Stimulated activated CD8-positive, alpha-beta memory T cell treated with anti-CD3 and anti-CD28 coated beads, Interleukin-4, amount 100 ng/mL, for 48 hours (primary cell): Measurements from ENCODE around the gene TM9SF3.

Experiments used
- DNase-seq: peaks from one replicate; pipeline ENCODE4 v3.0.0-alpha.2; 2020

The TM9SF3 gene

DNA sequence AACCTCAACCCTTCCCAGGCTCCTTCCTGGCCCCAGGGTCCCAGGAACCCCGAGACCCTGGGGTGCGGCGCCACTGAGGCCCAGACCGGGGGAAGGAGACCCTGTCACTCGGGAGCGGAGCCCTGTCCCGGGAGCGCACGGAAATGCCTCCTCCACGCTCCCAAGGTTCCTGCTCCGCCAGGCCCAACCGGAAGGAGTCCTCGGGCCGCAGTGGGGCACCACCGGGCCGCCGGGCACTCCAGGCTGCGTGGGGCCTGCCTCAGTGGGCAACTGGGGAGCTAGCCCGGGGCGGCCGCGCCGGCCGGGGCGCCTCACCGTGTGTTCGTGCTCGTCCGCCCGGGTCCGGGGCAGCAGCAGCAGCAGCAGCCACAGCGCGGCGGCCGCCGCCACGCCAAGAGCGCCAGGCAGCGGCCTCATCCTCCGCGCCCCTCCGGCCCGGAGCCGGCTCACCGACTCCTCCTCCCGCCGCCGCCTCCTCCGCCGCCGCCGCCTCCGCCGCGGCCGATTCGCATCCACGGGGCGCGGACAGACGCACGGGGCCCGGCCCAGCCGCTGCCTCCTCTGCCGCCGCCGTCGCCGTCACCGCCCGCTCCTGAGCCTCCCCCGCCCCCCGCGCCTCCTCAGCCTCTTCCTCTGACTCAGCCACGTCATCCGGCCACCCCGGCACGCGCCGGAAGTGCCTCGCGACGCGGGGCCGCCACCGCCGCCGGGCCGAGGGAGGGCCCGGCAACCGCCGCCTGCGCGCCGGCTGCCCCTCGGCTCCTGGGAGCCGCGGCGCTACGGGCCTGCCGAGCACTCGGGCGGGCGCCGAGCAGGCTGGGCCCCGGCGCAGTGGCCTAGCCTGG lies at the start of gene TM9SF3:
TSS of gene TM9SF3 (minus strand) at position 594 of the 845 bp plus-strand sequence. CDS start at position 417, 177 bp downstream.
- peak; percentile 92 for DNase-seq

DNA sequence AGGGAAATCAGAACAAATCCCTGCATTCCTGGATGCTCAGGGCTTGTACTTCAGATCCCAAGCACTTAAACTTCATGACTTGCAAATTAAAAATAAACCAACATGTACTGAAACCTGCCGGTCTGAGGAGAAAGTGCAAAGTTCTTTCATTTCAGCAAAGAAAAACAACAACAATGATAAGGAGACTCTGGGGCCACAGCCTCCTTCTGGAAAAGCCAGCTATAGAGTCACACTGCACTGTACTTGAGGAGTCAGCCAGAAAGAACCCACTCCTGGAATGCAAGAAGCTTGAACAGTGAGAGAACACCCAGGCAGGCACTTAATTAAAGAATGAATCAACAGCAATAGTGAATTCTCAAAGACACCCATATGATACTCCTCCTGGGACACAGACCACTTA lies 49.7 kb upstream of the TM9SF3 start:
- no peak for DNase-seq

DNA sequence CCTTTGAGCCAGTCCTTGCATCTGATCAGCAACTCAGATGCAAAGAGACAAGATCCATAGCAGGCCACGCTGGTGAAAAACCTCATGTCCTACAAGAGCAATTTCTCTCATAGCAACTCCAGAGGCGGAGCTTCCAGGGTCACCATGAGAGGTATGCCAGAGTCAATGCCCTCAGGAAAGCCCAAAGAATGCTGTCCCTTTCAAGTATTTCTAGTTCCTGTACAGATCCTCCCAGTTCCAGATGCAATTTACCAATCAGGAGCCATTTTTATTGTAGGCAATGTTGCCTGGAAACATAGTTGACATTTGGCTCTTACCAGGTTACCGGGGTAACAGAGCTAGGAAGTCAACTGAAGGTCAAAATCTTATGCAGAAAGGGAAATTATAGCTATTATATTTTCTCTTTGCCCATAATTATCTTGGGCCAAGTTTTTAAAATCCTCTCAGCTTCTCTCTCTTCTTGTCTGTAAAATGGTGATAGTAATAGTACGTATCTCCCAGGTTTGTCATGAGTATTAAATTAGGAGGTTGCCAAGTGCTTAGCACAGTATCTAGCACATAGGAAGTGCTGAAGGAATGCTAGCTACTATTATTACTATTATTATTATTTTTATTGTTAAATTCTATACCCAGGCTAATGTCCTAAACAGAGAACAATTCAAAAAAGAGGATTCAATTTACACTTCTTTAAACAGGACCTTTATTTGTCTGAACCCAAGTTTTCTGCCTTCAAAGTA lies 46.3 kb upstream of the TM9SF3 start:
- no peak for DNase-seq

DNA sequence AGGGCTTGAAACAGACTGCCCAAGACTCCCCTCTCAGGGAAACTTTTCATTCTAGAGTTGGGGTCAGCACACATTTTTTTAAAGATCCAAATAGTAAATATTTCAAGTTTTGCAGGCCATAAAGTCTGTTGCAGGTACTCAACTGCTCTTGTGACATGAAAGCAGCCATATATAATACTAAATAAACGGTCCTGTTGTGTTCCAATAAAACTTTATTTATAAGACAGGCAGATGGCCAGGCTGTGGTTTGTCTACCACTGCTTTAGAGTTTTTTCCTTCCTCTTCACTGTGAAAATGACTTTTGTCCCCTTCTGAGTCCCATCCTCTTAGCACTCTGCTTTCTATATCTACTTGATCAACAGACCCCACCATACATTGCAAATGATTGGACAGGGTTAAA lies 40.5 kb upstream of the TM9SF3 start:
- no peak for DNase-seq

DNA sequence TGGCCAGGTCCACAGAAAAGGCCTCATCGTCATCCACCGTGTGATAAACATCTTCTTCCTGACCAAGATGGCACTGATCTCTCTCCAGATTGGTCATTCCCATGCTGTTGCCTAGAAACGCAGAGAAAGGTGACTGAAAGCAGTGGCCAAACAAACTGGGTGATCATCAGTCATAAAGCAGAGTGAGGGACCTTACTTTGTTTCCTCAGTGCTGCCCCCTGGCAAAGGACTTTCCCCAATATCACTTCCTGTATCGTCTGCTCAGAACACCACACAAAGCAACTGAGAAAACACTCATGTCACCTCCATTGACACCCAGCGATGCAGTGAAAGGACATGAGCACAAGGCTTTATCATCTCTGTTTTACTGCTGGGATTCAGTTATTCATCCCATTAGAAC lies 40.0 kb upstream of the TM9SF3 start:
- DNase-seq, result no peak

DNA sequence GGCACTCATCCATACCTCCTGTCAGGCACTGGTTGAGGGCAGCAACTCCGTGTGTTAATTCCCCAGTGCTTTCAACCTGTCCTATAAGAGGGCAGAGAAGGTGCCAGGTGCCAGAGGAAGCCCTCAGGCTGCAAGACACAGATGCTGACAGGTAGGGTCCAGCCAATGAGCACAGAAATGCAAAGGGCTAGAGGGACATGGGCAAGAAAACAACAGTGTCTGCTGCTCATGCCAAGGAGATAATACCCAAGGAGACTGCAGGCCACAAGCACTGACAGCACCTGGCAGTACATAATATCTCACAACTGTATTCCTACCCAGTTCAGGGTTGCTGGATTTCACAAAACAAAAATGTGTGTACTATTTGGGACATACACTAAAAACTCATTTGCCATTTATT lies 38.4 kb upstream of the TM9SF3 start:
- no peak for DNase-seq

DNA sequence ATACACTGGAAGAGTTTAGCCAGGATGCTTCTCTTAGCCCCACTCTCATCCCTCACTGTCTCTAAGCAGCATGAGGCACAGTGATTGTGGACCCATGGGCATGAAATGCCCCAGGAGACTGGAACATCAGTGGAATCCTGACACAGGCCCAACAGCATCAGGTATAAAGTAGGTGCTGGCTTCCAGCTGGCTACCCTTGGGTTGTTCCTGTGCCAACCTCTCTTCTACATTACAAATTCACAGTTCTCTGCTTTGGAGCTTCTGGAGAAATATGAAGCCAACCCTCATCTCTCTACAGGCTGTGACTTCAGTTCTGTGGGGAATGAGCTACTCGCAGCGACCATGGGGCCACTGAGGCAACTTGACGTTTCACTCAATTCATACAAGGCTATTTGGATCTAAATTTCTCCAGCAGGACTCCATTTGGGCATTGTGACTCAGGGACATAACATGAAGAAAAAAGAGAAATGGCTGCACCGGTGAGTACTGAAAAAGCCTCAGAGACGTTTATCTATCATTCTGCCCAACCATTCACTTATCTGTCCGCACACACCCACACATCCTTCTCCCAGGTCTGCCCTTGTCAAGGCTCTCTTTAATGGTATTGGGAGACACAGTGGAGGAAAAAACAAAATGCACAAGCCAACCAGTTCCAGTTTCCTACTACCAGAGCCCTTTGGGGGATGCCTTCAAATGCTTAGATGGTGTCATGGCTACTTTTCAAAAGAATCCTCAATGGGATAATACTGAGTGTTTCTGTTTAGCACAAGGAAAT lies 35.4 kb upstream of the TM9SF3 start:
- no peak for DNase-seq

DNA sequence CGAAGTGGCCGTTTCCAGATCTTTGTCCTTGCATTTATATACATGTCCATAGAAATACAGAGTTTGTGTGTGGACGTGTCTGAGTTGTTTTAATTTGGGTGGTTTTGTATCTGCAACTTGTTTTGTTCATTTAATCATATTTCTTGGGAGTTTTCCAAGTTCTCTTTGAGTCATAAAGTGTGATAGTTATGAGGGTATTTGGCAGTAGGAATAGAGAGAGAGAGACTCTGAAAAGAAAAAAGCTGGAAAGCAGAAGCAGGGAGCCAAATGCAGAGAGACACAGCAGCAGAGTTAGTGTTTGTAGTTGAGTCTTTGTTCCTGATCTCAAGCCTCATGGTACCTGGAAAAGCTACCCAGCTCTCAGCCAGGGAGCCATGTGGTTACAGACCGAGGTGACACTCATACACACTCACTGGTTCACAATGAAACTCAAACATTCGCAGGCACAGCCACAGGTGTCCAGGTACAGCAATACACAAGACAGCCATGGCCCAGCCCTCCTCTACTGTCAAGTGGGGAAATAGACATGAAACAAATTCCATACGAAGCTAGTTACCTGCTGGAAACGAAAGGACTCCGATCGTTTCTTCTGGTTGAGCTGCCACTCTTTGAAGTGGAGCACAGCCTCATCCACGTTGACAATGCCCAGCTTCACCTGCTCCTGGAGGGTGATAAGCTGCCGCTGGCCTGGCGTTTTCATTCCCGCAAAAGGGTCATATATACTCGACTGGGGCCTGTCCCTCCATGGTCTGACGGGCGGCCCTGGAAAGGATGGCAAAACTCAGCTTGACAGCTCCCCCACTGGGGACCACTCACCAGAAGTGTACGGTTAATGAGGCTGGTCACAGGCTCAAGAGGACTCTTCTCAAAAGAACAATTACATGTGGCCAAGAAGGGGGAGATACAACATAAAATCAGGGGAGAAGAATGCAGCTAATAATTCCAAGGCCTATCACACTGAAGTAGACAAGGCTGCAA lies 33.3 kb upstream of the TM9SF3 start:
- no peak for DNase-seq

DNA sequence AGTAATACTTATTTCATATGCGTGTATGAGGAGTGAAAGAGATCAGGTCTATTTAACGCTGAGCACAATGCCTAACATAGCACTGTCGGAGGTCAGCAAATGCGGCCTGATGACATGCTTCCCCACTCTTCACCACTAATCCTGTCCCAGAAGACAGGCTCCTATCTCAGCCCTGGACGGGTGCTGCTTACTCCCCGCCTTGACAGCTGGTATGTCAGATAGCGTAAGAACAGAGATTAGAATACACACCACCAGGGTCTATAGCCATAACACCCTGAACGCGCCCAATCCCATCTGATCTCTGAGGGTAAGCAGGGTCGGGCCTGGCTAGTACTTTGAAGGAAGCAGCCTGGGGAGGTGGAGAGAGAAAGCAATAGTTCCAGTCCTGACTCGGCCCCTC lies 32.3 kb upstream of the TM9SF3 start:
- no peak for DNase-seq

DNA sequence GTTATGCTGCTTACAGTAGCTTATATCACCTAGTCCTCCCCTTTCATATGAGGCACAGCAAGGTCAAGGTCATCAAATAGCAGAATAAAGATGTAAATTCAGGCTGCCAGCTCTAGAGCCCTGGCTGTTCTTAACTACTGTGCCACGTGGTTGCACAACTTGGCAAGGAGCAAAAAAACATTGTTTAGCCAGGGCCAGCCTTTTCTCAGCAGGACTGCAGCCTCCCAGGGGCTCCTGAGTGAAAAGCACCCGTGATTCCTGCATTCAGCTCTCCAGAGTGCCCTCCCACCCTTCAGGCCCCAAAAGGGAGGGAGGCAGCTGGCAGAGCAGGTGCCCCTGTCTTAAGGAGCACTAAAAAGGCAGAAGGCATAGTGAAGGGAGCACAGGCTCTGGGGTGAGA lies 31.8 kb upstream of the TM9SF3 start:
- no peak for DNase-seq

DNA sequence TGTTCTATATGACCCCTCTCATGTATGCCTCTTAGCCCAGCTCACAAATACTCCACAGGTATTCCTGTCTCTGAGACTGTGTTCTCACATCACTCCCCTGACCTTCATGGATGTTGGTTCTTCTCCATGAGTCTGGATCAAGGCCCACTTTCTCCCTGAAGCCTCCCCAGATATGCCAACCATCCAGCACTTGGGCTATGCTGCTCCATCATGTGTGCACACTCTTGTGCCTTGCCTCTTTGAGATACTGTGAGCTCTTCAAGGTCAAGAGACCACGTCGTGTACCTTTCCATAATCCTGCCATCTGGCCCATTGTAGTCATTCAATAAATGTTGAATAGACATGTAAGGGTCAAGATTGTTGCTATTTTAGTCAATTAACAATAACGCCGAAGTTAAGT lies 30.1 kb upstream of the TM9SF3 start:
- no peak for DNase-seq

DNA sequence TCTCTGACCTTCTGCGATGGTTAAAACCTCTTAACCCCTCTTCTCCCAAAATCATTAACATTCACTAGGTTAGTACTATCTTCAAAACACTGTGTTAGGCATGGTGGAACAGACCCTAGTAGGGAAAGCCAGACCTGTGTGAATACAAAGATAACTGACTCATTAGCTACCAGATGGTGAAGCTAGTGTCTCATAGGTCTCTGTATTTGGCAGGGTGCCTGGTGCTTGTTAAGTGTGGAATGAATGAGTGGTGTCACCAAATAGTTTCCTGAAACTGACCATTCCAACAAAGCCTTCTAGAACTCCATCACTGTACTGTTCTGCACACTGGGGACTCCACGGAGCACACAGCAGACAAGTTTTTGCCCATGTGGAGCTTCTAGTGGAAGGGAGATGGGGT lies 27.7 kb upstream of the TM9SF3 start:
- no peak for DNase-seq

DNA sequence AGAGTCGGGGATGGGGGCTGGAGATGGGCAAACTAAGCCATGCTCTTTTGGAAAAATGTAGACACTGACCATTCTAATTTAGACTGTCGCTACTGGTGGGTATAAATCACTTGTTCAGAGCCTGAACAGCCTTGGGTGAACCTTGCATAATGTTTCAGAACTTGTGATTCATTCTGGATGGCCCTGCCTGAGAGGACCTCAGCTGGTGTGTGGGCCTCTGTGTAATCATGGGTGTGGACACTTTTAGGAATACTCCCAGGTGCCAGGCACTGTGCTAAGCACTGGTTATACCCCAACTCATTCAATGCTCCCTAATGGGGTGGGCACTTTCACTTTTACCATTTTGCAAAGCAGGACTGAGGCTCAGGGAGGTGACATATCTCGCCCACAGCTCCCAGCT lies 26.8 kb upstream of the TM9SF3 start:
- DNase-seq, result no peak

DNA sequence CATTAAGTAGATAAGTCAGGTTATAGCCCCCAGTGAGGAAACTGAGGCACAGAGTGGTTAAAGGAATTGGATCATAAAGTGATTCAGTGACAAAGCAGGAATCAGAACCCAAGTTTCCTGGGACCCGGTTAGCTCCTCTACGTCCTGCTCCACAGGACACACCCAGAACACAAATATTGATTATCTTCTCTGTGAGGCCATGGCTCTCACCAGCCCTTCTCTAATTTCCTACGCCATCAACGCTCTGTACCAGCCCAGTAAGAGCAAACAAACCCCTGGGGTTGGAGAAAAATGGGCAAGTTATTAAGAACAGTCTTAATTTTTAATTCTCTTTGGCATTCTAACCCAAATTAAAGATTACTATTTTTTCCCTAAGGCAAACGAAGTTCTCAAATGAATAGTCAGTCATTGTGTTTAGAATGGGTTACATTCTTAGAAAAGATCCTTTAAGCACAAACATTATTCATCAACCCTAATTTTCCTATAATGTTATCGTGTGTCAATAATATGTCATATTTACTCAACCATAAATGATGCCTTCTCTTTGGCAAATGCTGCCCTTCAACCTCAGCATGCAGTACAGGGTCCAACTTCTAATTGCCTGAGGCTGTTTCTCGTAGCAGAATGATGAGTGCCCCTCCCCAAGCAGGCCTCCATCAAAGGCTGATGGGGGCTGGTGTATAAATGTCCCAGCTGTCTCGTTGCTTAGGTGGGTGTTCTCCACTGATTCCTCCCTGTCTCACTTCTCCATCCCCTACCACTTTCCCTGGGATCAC lies 25.4 kb upstream of the TM9SF3 start:
- no peak for DNase-seq

DNA sequence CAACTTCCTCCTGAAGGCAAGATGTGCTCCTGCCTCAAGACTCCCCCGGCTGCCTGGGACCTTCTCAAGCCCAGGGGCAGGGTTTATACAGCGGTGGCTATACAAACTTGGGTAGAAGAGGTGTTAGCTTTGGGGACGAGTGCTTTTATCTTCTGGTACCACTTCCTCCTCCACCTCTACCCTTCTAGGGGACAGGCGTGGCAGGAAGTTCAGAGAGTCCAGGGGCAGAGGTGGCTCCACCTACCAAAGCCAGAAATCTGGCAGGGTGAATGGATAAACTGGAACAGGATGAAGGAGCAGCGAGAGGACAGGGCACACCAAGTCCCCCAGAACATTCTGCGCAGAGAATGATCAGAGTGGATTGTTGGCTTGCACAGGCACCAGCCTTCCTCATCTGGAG lies 24.0 kb upstream of the TM9SF3 start:
- no peak for DNase-seq

DNA sequence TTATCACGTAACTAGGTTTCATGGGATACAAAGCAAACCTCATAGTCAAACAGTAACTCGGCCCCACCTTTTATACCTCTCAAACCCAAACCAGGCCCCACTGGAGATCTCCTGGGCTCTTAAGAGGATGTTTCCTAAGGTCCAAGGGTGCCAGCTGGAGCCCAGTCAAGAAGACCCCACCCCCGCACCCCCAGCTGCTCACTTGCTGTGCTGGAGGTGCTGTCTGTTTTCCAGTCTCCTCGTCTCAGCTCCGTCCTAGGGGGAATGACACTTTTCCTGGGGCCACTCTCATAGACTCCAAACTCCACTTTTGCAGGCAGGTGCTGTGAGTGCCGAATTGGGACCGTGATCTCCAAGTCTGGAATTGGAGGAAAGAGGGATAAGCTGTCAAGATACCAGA lies 22.7 kb upstream of the TM9SF3 start:
- no peak for DNase-seq

DNA sequence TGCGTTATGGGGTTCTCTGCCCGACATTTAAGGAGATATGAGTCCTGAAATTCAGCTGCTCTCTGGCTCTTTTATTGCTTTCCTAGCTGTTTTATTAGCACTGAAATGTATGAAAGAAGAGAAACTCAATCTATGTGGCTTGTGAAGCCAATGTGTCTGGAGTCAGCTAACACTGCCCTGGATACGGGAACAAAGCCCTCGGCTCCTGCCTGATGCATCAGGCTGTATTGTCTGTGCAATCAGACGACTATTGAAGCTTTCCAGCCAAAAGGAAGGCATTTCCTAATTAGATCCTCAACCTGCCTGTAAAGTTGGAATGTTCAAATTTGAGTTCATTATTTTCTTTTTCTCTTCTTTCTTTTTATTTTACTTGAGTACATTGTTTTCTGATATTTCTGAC lies 22.0 kb upstream of the TM9SF3 start:
- DNase-seq, result no peak

DNA sequence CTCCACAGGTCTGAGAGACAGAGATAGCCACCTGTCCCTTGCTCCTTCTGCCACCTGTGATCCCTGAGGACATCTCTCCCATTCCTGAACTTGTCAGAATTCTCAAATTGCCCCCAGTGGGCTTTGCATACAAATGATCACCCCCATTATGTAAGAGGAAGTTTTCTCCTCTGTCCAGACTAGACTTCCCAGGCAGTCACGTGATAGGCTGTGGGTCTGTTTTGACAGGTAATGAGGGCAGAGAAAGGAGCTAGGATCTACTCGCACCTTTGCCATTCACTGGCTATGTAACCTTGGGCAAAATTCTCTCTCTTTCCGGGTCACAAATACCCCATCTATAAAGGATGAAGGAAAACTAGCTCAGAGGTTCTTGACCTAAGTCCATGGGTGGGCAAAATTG lies 21.4 kb upstream of the TM9SF3 start:
- DNase-seq, result no peak

DNA sequence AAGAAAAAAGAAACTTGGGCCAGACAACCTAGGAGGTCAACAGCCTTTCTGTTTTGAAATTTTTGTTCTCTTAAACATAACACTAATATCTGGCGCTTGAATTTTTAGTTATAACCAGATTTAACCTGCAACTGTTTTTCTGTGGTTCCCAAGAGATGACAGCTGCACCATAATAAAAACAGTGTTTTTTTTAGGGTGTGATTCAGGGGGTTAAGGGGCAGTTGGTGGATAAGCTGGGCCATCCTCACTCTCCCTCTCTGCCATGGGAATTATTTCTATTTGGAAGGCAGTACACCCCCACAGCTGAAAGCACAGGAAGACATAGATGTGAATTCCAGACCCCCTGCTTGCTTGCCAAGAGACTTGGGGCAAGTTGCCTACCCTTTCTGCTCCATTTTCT lies 20.1 kb upstream of the TM9SF3 start:
- no peak for DNase-seq

DNA sequence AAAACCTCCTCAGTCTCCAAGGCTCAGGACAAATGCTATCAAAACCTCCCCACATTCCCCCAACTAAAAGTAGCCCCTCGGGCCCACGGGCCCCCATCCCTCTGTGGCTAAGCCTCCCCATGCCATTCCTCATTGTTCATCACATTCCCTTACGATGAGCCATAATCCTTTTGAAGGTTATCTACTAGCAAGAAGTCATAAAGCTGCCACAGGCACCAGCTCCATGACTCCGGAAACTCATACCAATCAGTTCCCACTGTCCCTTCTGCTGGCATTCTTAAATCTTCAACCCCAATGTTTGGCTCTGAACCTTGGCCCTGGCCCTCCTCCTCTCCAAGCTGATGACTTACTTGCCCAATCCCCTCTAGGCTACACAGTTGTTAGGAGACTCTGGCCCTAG lies 19.4 kb upstream of the TM9SF3 start:
- DNase-seq, result no peak

DNA sequence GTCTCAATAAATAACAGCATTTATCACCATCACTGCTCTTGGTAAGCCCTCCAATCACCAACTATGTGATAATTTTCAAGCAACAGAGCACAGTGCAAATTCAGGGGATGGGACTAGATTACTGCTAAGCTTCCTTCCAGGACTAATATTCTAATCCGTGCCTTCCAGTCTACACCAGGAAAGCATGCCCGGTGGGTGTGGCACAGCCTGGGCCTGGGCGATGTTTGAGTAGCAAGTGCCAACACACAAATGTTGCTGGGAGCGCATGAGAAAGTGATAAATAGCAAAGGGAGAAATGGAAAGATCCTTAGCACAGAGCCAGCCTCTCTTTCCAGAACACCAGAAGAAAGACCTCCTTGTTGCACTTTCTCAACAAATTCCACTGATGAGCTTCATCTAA lies 13.5 kb upstream of the TM9SF3 start:
- no peak for DNase-seq

DNA sequence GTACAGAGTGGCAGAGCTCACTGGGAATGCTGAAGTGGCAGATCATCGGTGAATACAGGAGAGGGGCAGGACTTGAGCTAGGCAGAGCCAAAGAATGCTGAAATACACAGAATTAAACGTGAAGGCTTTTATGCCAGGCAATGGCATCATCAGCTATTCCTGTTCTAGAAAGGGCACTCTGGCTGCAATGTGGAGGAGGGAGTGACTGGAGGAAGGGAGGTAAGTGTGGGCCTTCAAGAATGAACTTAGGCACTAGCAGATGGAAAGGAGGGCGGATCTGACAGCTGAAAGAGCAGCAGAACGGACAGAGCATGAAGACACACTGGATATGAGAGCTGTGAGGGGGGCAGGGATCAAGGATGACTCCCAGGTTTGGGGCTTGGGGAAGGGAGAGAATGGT lies 12.0 kb upstream of the TM9SF3 start:
- DNase-seq, result no peak
